Astrocyte (in vitro differentiated cells and primary cell): Measurements from ENCODE around the gene NUCKS1. TPM values are rescaled to one million over a fixed set of nuclear protein-coding genes. Genes with fewer than 3 reads are reported as not detected.

Experiments used
- DNase-seq: peaks from one replicate; pipeline ENCODE4 v3.0.0-alpha.2; 2010; ENCODE audit warnings: low read depth
- FAIRE-seq: peaks from 2 replicates; lab custom pipeline; 2011; peaks lifted over from hg19 to GRCh38; lab: Jason Lieb, UNC
- H2AFZ ChIP-seq: 2 replicates; pipeline ENCODE4 v1.6.0; 2012; ENCODE audit warnings: low read depth, low read length, inconsistent platforms
- H3K27ac ChIP-seq: 2 replicates; pipeline ENCODE4 v1.5.1; 2011; ENCODE audit warnings: low read depth, low read length, inconsistent platforms
- H3K27me3 ChIP-seq: 2 replicates; pipeline ENCODE4 v1.6.0; 2011; ENCODE audit warnings: low read length, inconsistent platforms; ENCODE audit not compliant: insufficient read depth
- H3K36me3 ChIP-seq: 2 replicates; pipeline ENCODE4 v1.5.1; 2011; ENCODE audit warnings: low read length, inconsistent platforms; ENCODE audit not compliant: insufficient read depth
- H3K4me1 ChIP-seq: 2 replicates; pipeline ENCODE4 v1.5.1; 2011; ENCODE audit warnings: low read length, inconsistent platforms; ENCODE audit not compliant: insufficient read depth
- H3K4me2 ChIP-seq: 2 replicates; pipeline ENCODE4 v1.6.0; 2012; ENCODE audit warnings: low read length, inconsistent platforms
- H3K4me3 ChIP-seq: 2 replicates; pipeline ENCODE4 v1.5.1; 2011; ENCODE audit warnings: low read depth, mild to moderate bottlenecking, low read length, inconsistent platforms; ENCODE audit not compliant: insufficient read depth
- H3K79me2 ChIP-seq: 2 replicates; pipeline ENCODE4 v1.6.0; 2012; ENCODE audit warnings: mild to moderate bottlenecking, low read length, inconsistent platforms; ENCODE audit not compliant: insufficient read depth
- H3K9ac ChIP-seq: 2 replicates; pipeline ENCODE4 v1.6.0; 2012; ENCODE audit warnings: mild to moderate bottlenecking, low read length, inconsistent platforms
- H3K9me3 ChIP-seq: 2 replicates; pipeline ENCODE4 v1.5.1; 2012; ENCODE audit warnings: low read depth, mild to moderate bottlenecking, low read length, inconsistent platforms; ENCODE audit not compliant: insufficient read depth
- H4K20me1 ChIP-seq: 2 replicates; pipeline ENCODE4 v1.6.0; 2012; ENCODE audit warnings: low read length, inconsistent platforms; ENCODE audit not compliant: insufficient read depth
- H3K27ac Mint-ChIP-seq: one replicate; pipeline ENCODE4 v1.8.0; 2021; ENCODE audit warnings: mild to moderate bottlenecking, mixed read lengths; ENCODE audit not compliant: unreplicated experiment
- H3K27me3 Mint-ChIP-seq: one replicate; pipeline ENCODE4 v1.8.0; 2021; ENCODE audit warnings: low read depth, mixed read lengths; ENCODE audit not compliant: unreplicated experiment
- H3K36me3 Mint-ChIP-seq: one replicate; pipeline ENCODE4 v1.8.0; 2021; ENCODE audit warnings: low read depth, mixed read lengths; ENCODE audit not compliant: unreplicated experiment
- H3K4me1 Mint-ChIP-seq: one replicate; pipeline ENCODE4 v1.8.0; 2021; ENCODE audit warnings: low read depth, mixed read lengths; ENCODE audit not compliant: unreplicated experiment
- H3K4me3 Mint-ChIP-seq: one replicate; pipeline ENCODE4 v1.8.0; 2021; ENCODE audit warnings: mild to moderate bottlenecking, moderate library complexity, mixed read lengths; ENCODE audit not compliant: unreplicated experiment
- H3K9me3 Mint-ChIP-seq: one replicate; pipeline ENCODE4 v1.8.0; 2021; ENCODE audit warnings: mild to moderate bottlenecking, mixed read lengths; ENCODE audit not compliant: unreplicated experiment
- CTCF ChIP-seq: IDR thresholded peaks from 2 replicates; pipeline ENCODE4 v1.5.1; 2011; ENCODE audit warnings: low read depth, mild to moderate bottlenecking, inconsistent platforms, low read length, moderate library complexity; ENCODE audit not compliant: insufficient read depth
- EZH2 ChIP-seq: IDR thresholded peaks from 2 replicates; pipeline ENCODE4 v1.6.1; 2012; ENCODE audit warnings: mild to moderate bottlenecking, low read length, inconsistent platforms; ENCODE audit not compliant: insufficient read depth
- total RNA-seq: library from RNA; stranded (reverse); gene quantifications from 2 replicates; pipeline ENCODE4 v1.2.1, GENCODE V29; 2021

The NUCKS1 gene
- total RNA-seq, 1 donor from 2014 or later = 169 TPM

- Histone ChIP-seq H3K4me3 (no peak overlapping the region), H3K27ac (no peak overlapping the region), H3K9ac (no peak overlapping the region), H3K79me2 (peaks cover 23% of the 10 kb centered on the region), H3K27me3 (no peaks in the 10 kb centered on the region), H3K36me3 (peaks cover 61% of the 10 kb centered on the region), H3K4me2 (no peak overlapping the region), H3K4me1 (no peaks in the 10 kb centered on the region), H3K9me3 (no peaks in the 10 kb centered on the region), H2AFZ (no peak overlapping the region), H4K20me1 (peaks cover 23% of the 10 kb centered on the region)
- no peak overlapping the region for H3K4me3 Mint-ChIP-seq
- no peaks in the 10 kb centered on the region for H3K4me1 Mint-ChIP-seq
- no peak overlapping the region for H3K27ac Mint-ChIP-seq
- DNase-seq = no peak
- no peaks in the 10 kb centered on the region for H3K9me3 Mint-ChIP-seq
- H3K36me3 Mint-ChIP-seq = peaks cover 3% of the 10 kb centered on the region
- no peaks in the 10 kb centered on the region for H3K27me3 Mint-ChIP-seq
- TF ChIP-seq CTCF (no peak), EZH2 (no peak)
- no peak for FAIRE-seq
Observed at GRCh38 chr1:205719762-205720161, 30.2 kb downstream of the NUCKS1 start.

- H3K4me2 ChIP-seq = no peak overlapping the region
Observed at GRCh38 chr1:205719015-205719414, 31.0 kb downstream of the NUCKS1 start.

More at GRCh38 chr1:205719015-205719414, 31.0 kb downstream of the NUCKS1 start:
- no peaks in the 10 kb centered on the region for H3K9me3 ChIP-seq
- Mint-ChIP-seq H3K4me1 (peaks cover 2% of the 10 kb centered on the region), H3K4me3 (no peak overlapping the region), H3K9me3 (no peaks in the 10 kb centered on the region), H3K27me3 (no peaks in the 10 kb centered on the region), H3K36me3 (peaks cover 3% of the 10 kb centered on the region), H3K27ac (no peak overlapping the region)
- DNase-seq (no peak), FAIRE-seq (no peak)
- no peak for TF ChIP-seq EZH2
- TF ChIP-seq CTCF = no peak
- H3K4me1 ChIP-seq = no peaks in the 10 kb centered on the region
- H3K4me3 ChIP-seq = no peak overlapping the region
- H3K36me3 ChIP-seq = peaks cover 64% of the 10 kb centered on the region
- peaks cover 17% of the 10 kb centered on the region for H3K79me2 ChIP-seq
- no peak overlapping the region for H3K27ac ChIP-seq
- no peak overlapping the region for H2AFZ ChIP-seq
- no peak overlapping the region for H3K9ac ChIP-seq
- H3K27me3 ChIP-seq = no peaks in the 10 kb centered on the region
- peaks cover 26% of the 10 kb centered on the region for H4K20me1 ChIP-seq
